OCI-LY3 (cell line): ENCODE measurements around the gene TRIM15.

Source experiments
- H2AFZ ChIP-seq: fragments of 200-600, 300-600 bp; shearing (Covaris generic); 2 replicates; pipeline ENCODE4 v1.6.0; 2014; ENCODE audit warnings: antibody characterized with exemption, low read depth, low read length
- H3K27ac ChIP-seq: fragments of 200-600, 300-600 bp; sonication (generic); 2 replicates; pipeline ENCODE4 v1.5.1; 2014; ENCODE audit warnings: mild to moderate bottlenecking, low read length, moderate library complexity, mixed read lengths
- H3K27me3 ChIP-seq: fragments of 200-600, 300-600 bp; sonication (generic); 2 replicates; pipeline ENCODE4 v1.6.1; 2014; ENCODE audit warnings: low read depth, low read length, mixed read lengths
- H3K36me3 ChIP-seq: fragments of 200-600, 300-600 bp; sonication (generic); replicated peaks from 2 replicates; pipeline ENCODE3; 2014; ENCODE audit warnings: low read depth, low read length, mixed read lengths
- H3K4me1 ChIP-seq: fragments of 300-600, 200-600 bp; sonication (generic); 2 replicates; pipeline ENCODE4 v1.6.1; 2014; ENCODE audit warnings: low read length, mixed read lengths
- H3K4me2 ChIP-seq: fragments of 200-600, 300-600 bp; sonication (generic); 2 replicates; pipeline ENCODE4 v1.6.1; 2014; ENCODE audit warnings: low read length, mixed read lengths
- H3K4me3 ChIP-seq: fragments of 300-600, 200-600 bp; sonication (generic); 2 replicates; pipeline ENCODE4 v1.5.1; 2014; ENCODE audit warnings: antibody characterized with exemption, mild to moderate bottlenecking, low read length, moderate library complexity
- H3K79me2 ChIP-seq: fragments of 300-600, 200-600 bp; shearing (Covaris generic); 2 replicates; pipeline ENCODE4 v1.6.1; 2014; ENCODE audit warnings: mild to moderate bottlenecking, low read length, mixed read lengths
- H3K9ac ChIP-seq: fragments of 300-600, 200-600 bp; shearing (Covaris generic); 2 replicates; pipeline ENCODE4 v1.6.0; 2014; ENCODE audit warnings: mild to moderate bottlenecking, low read length, moderate library complexity
- H3K9me3 ChIP-seq: fragments of 200-600, 300-600 bp; shearing (Covaris generic); 2 replicates; pipeline ENCODE4 v1.6.1; 2014; ENCODE audit warnings: low read length, mixed read lengths; ENCODE audit not compliant: insufficient read depth
- H4K20me1 ChIP-seq: fragments of 200-600, 300-600 bp; sonication (generic); 2 replicates; pipeline ENCODE4 v1.6.1; 2016; ENCODE audit warnings: low read length, mixed read lengths; ENCODE audit not compliant: insufficient read depth
- EZH2phosphoT487 ChIP-seq: fragments of 200-600 bp; shearing (Covaris generic); IDR thresholded peaks from 2 replicates; pipeline ENCODE4 v1.6.1; 2018; ENCODE audit warnings: antibody characterized with exemption, mixed run types, low read depth
- TF ChIP-seq, protein P1 (sequence below): fragments of 200-600, 300-600 bp; sonication (generic); IDR thresholded peaks from 2 replicates; pipeline ENCODE4 v1.5.1; 2014; ENCODE audit warnings: antibody characterized with exemption, low read length, low read depth

The TRIM15 gene

DNA sequence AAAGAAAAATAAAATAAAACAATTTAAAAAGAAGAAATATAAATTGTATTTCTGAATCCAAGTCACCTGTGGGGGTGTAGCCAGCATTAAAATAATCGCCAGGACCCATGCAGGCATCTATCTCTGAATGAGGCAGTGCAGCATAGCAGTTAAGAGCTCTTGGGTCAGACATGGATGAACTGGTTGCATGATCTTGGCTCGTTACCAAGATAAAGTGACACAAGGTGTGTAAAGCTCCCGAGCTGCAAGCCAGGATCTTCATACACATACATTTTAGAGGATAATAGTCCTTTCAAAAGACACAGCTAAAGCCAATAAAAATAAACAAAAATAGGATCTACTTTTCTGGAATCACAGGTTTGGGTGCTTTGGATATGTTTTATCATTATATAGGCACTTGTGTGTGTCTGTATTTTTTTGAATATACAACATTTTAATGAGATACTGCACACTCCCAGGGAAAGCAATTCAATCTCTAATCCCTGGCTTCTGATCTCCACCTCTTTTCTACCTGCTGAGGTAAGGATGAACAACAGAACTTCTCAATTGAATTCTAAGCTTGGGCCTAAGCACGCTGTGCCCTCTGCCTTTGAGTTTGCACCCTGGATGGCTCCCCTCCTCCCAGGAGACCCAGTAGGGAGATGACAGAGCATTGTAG lies 11.2 kb upstream of the TRIM15 start:
- H4K20me1 ChIP-seq = no peaks in the 10 kb centered on the region
- H3K27ac ChIP-seq = no peak overlapping the region
- H3K9me3 ChIP-seq = no peaks in the 10 kb centered on the region
- TF ChIP-seq EZH2phosphoT487 = no peak
- TF ChIP-seq, protein P1, sequence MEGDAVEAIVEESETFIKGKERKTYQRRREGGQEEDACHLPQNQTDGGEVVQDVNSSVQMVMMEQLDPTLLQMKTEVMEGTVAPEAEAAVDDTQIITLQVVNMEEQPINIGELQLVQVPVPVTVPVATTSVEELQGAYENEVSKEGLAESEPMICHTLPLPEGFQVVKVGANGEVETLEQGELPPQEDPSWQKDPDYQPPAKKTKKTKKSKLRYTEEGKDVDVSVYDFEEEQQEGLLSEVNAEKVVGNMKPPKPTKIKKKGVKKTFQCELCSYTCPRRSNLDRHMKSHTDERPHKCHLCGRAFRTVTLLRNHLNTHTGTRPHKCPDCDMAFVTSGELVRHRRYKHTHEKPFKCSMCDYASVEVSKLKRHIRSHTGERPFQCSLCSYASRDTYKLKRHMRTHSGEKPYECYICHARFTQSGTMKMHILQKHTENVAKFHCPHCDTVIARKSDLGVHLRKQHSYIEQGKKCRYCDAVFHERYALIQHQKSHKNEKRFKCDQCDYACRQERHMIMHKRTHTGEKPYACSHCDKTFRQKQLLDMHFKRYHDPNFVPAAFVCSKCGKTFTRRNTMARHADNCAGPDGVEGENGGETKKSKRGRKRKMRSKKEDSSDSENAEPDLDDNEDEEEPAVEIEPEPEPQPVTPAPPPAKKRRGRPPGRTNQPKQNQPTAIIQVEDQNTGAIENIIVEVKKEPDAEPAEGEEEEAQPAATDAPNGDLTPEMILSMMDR = no peak
- H3K4me1 ChIP-seq = peaks cover 21% of the 10 kb centered on the region
- H3K4me2 ChIP-seq = no peak overlapping the region
- H3K36me3 ChIP-seq = no peaks in the 10 kb centered on the region
- no peaks in the 10 kb centered on the region for H3K27me3 ChIP-seq
- H3K9ac ChIP-seq = no peak overlapping the region
- H2AFZ ChIP-seq = no peak overlapping the region
- H3K79me2 ChIP-seq = no peaks in the 10 kb centered on the region
- no peak overlapping the region for H3K4me3 ChIP-seq

- Histone ChIP-seq H3K4me2 (no peak overlapping the region), H3K79me2 (no peaks in the 10 kb centered on the region), H2AFZ (no peak overlapping the region), H3K36me3 (no peaks in the 10 kb centered on the region), H3K4me3 (no peak overlapping the region), H3K27me3 (no peaks in the 10 kb centered on the region), H3K9me3 (no peaks in the 10 kb centered on the region), H3K9ac (no peak overlapping the region), H3K4me1 (peaks cover 30% of the 10 kb centered on the region), H4K20me1 (no peaks in the 10 kb centered on the region), H3K27ac (no peak overlapping the region)
- no peak for TF ChIP-seq EZH2phosphoT487
- TF ChIP-seq, protein P1 = no peak
Measured at GRCh38 chr6:30152910-30153610, 10.3 kb upstream of the TRIM15 start.

- H3K27ac ChIP-seq = no peak overlapping the region
- no peaks in the 10 kb centered on the region for H3K79me2 ChIP-seq
- no peaks in the 10 kb centered on the region for H3K27me3 ChIP-seq
- no peak overlapping the region for H3K9ac ChIP-seq
- H3K36me3 ChIP-seq = no peaks in the 10 kb centered on the region
- no peak overlapping the region for H3K4me2 ChIP-seq
- H3K4me3 ChIP-seq = no peak overlapping the region
- H3K4me1 ChIP-seq = peaks cover 38% of the 10 kb centered on the region
- H2AFZ ChIP-seq = no peak overlapping the region
- H4K20me1 ChIP-seq = no peaks in the 10 kb centered on the region
- H3K9me3 ChIP-seq = no peaks in the 10 kb centered on the region
- TF ChIP-seq EZH2phosphoT487 = no peak
- TF ChIP-seq, protein P1 = no peak
Measured at GRCh38 chr6:30154061-30154460, 9.3 kb upstream of the TRIM15 start.

DNA sequence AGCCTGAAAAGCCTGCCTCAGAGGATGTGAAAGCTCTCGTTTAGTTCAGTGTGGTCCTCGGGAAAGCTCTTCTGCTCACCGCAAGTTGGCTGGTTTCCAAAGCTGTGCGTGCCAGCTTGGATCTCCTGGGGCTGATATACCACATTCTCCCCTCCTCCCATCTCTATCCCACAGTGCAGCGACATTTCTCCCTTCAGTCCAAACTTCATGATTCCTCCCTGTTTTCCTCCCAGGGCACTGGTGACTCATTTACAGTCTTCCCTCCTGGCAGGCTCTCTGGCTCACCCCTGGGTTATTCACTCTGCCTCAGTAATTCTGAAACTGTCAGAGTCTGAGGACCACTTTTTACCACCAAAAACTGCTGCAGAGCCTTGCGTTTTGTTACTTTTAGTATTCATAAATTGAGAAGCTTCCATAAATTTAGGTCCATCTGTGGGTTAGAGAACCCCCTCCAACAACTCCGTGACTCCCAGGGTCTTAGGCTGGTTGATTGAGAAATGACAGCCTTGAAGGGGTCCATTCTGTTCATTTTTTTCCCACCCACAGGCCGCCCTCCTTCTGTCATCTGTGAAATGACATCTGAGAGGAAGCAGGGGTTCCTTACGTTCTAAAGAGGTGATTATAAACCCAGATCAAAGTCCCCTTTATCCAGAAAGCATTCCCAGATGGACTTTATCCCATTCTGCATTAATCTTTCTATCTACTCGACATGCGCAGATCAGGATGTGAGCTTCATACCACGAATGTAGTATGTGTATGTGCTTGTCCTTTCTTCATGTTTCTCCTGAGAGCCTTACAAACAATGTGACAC lies 8.4 kb upstream of the TRIM15 start:
- Histone ChIP-seq H3K4me2 (no peak overlapping the region), H2AFZ (no peak overlapping the region)

More for the DNA sequence above, 8.4 kb upstream of the TRIM15 start:
- Histone ChIP-seq H3K9me3 (no peaks in the 10 kb centered on the region), H3K79me2 (no peaks in the 10 kb centered on the region), H3K9ac (no peak overlapping the region), H3K4me1 (peaks cover 32% of the 10 kb centered on the region), H3K27ac (no peak overlapping the region), H4K20me1 (no peaks in the 10 kb centered on the region), H3K4me3 (no peak overlapping the region), H3K36me3 (no peaks in the 10 kb centered on the region), H3K27me3 (no peaks in the 10 kb centered on the region)
- TF ChIP-seq EZH2phosphoT487 = no peak
- TF ChIP-seq, protein P1 = no peak
